NB4 (cell line): ENCODE measurements around the gene AFF3.

Source experiments
- POLR2A ChIP-seq: IDR thresholded peaks from 2 replicates; pipeline ENCODE4 v1.6.1; 2011; ENCODE audit warnings: mild to moderate bottlenecking; ENCODE audit not compliant: insufficient read length; ENCODE audit errors: extremely low read depth
- TF ChIP-seq, protein P1 (sequence below): IDR thresholded peaks from one replicate; pipeline ENCODE4 v1.5.1; 2012; ENCODE audit warnings: low read depth, low read length
- TF ChIP-seq, protein P2 (sequence below): IDR thresholded peaks from 2 replicates; pipeline ENCODE4 v1.6.1; 2011; ENCODE audit warnings: low read depth, low read length

DNA sequence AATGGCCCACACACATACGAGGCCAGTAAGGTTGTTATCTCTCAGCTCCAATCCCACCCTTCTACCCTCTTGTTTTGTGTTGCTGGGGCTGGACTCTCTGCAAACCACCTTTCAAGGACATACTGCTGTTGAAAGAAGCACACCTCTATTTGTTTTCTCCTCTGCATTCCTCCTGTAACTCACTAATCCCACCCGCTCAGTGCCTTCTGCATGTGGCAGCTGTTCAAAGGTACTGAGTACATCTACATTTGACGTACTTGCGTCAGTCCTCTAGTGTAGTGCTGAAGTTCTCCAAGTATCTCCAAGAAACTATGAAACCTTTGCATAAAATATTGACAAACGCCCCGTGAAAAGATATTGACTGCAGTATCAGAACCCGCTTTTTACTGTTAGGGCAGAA, 310.6 kb downstream of the AFF3 start:
- TF ChIP-seq POLR2A, result no peak
- TF ChIP-seq, protein P1, sequence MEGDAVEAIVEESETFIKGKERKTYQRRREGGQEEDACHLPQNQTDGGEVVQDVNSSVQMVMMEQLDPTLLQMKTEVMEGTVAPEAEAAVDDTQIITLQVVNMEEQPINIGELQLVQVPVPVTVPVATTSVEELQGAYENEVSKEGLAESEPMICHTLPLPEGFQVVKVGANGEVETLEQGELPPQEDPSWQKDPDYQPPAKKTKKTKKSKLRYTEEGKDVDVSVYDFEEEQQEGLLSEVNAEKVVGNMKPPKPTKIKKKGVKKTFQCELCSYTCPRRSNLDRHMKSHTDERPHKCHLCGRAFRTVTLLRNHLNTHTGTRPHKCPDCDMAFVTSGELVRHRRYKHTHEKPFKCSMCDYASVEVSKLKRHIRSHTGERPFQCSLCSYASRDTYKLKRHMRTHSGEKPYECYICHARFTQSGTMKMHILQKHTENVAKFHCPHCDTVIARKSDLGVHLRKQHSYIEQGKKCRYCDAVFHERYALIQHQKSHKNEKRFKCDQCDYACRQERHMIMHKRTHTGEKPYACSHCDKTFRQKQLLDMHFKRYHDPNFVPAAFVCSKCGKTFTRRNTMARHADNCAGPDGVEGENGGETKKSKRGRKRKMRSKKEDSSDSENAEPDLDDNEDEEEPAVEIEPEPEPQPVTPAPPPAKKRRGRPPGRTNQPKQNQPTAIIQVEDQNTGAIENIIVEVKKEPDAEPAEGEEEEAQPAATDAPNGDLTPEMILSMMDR, result no peak
- TF ChIP-seq, protein P2, sequence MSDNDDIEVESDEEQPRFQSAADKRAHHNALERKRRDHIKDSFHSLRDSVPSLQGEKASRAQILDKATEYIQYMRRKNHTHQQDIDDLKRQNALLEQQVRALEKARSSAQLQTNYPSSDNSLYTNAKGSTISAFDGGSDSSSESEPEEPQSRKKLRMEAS, result no peak
